Progenitor cell of endocrine pancreas (in vitro differentiated cells): ENCODE measurements around the gene MORC1. TPM values are rescaled to one million over a fixed set of nuclear protein-coding genes. Genes with fewer than 3 reads are reported as not detected.

Experiments
- DNase-seq: peaks from one replicate; pipeline ENCODE4 v3.0.0; 2021; ENCODE audit warnings: low spot score; ENCODE audit not compliant: unreplicated experiment
- H3K27ac Mint-ChIP-seq: 2 replicates; pipeline ENCODE4 v1.8.0; 2021; ENCODE audit warnings: mild to moderate bottlenecking, moderate library complexity, mixed read lengths
- H3K27me3 Mint-ChIP-seq: 2 replicates; pipeline ENCODE4 v1.8.0; 2021; ENCODE audit warnings: mixed read lengths
- H3K36me3 Mint-ChIP-seq: 2 replicates; pipeline ENCODE4 v1.8.0; 2022; ENCODE audit warnings: mixed read lengths; ENCODE audit not compliant: insufficient read depth
- H3K4me1 Mint-ChIP-seq: 2 replicates; pipeline ENCODE4 v1.8.0; 2021; ENCODE audit warnings: low read depth, mixed read lengths
- H3K4me3 Mint-ChIP-seq: 2 replicates; pipeline ENCODE4 v1.8.0; 2021; ENCODE audit warnings: low read depth, mild to moderate bottlenecking, moderate library complexity, mixed read lengths
- H3K9me3 Mint-ChIP-seq: 2 replicates; pipeline ENCODE4 v1.8.0; 2021; ENCODE audit warnings: low read depth, mixed read lengths
- CTCF ChIP-seq: fragments of 200-600 bp; sonication (generic); IDR thresholded peaks from one replicate; pipeline ENCODE4 v1.5.0; 2021; ENCODE audit warnings: antibody characterized with exemption, mild to moderate bottlenecking; ENCODE audit not compliant: unreplicated experiment
- total RNA-seq: library from RNA; stranded (reverse); gene quantifications from 2 replicates; pipeline ENCODE4 v1.2.1, GENCODE V29; 2021

The MORC1 gene
- total RNA-seq, 1 donor from 2014 or later: not detected

DNA sequence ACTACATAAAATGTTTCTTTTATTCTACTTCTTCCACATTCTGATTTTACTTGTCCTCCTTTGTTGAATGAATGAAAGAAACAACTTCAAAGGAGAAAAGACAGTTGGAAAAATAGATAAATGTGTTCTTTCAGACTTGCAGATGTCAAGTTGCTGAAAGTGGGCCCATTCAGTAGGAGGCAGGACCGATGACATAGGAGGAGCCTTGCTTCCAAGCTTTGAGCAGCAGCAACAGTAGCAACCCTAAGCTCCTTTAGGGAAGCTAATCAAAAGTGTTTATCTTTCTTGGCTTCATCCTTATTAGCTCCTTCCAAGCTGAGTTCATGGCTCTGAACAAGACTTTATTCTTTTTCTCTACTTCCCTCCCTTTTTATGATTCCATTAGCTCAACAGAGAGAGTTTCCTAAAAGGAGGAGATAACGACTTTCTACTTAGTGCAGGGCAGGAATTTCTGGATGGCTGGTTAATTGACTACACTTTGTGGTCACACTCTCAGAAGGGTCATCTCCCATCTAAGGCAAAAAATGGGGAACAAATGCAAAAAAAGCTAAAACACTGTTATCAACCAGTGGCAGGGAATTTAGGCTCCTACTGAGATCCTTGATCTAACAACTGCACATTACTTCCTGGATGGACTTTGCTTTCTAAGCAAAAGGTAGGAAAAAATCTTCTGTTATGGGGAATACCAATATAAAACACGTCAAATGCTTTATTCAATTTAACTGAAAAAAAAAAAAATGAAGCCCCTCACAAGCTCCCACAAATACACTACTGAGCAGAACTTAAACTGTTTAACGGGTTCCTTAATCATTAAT, 4.8 kb downstream of the MORC1 start:
- H3K9me3 Mint-ChIP-seq: no peaks in the 10 kb centered on the region
- peaks cover 2% of the 10 kb centered on the region for H3K4me1 Mint-ChIP-seq
- H3K27ac Mint-ChIP-seq: no peak overlapping the region
- H3K27me3 Mint-ChIP-seq: no peaks in the 10 kb centered on the region
- no peak for TF ChIP-seq CTCF
- H3K4me3 Mint-ChIP-seq: no peak overlapping the region
- H3K36me3 Mint-ChIP-seq: no peaks in the 10 kb centered on the region
- DNase-seq: no peak

DNA sequence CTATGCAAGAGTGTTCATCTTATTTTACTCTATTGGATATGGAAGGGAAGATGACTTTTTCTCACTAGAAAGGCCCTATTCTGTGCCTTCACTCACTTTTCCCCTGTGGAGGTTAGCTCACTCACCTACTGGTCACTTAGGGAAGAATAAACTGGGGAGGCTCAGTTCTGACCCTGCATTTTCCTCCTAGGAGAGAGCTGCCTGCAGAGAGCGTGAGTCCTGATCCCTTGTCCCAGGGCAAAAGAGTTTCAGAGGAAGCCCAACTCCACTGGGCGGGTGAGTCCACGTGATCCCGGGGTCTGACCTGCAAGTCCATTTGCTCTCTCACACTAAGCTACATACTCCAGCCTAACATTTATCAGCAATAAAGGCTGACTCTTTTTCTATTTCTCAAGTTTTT, 8.4 kb downstream of the MORC1 start:
- Mint-ChIP-seq H3K4me1 (no peaks in the 10 kb centered on the region), H3K27ac (no peak overlapping the region), H3K36me3 (no peaks in the 10 kb centered on the region), H3K4me3 (no peak overlapping the region), H3K27me3 (no peaks in the 10 kb centered on the region), H3K9me3 (no peaks in the 10 kb centered on the region)
- no peak for TF ChIP-seq CTCF
- DNase-seq: no peak

DNA sequence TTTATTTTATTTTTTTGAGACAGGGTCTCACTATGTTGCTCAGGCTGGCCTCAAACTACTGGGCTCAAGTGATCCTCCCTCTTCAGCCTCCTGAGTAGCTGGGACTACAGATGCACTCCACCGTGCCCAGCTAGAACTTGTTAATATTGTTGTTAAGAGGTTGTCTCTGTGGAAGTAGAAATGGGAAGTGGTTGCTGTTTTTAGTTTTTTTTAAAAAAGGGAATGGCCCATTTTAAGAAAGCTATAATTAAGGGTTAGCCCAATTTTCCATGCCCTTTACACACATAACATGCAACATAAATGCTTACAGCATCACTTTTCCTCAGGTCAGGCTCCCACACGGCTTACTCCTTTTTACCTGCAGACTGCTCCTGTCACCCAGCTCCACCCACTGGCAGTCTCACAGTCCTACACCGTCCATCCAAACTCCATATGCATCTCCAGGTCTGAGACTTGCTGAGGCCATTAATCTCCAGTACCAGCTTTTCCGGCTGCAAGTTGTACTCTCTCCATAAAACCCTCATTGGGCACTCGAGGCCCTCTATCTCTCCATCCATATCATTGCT, 19.8 kb downstream of the MORC1 start:
- DNase-seq: no peak
- H3K27ac Mint-ChIP-seq: no peak overlapping the region
- no peak overlapping the region for H3K4me3 Mint-ChIP-seq
- no peaks in the 10 kb centered on the region for H3K4me1 Mint-ChIP-seq
- peak; percentile 58 for TF ChIP-seq CTCF
- no peaks in the 10 kb centered on the region for H3K36me3 Mint-ChIP-seq
- no peaks in the 10 kb centered on the region for H3K9me3 Mint-ChIP-seq
- no peaks in the 10 kb centered on the region for H3K27me3 Mint-ChIP-seq

GRCh38 chr3:109095166-109095565, 22.8 kb downstream of the MORC1 start:
- Mint-ChIP-seq H3K4me3 (no peak overlapping the region), H3K9me3 (no peaks in the 10 kb centered on the region), H3K27ac (no peak overlapping the region), H3K27me3 (no peaks in the 10 kb centered on the region), H3K36me3 (no peaks in the 10 kb centered on the region), H3K4me1 (no peaks in the 10 kb centered on the region)
- DNase-seq: no peak
- TF ChIP-seq CTCF: no peak

DNA sequence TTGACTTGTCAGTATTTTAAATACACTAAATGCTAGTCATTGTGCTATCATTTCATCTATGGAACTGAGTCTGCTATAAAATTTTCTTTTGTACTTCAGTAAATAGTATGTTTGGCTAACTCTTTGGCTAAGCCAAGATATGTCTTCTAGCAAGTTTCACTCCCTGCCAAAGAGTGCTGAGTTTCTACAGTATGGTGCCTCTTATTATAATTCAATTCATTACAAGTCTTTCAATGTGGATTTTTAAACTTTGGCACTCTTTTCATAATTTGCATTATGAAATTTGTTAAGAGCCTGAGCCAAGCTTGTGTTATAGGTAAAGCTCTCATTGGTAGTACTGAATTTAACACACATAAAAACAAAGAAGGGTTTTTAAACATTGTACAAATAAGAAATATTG, 24.4 kb downstream of the MORC1 start:
- no peaks in the 10 kb centered on the region for H3K9me3 Mint-ChIP-seq
- no peaks in the 10 kb centered on the region for H3K36me3 Mint-ChIP-seq
- H3K4me3 Mint-ChIP-seq: no peak overlapping the region
- TF ChIP-seq CTCF: no peak
- no peak for DNase-seq
- H3K4me1 Mint-ChIP-seq: no peaks in the 10 kb centered on the region
- H3K27ac Mint-ChIP-seq: no peak overlapping the region
- H3K27me3 Mint-ChIP-seq: no peaks in the 10 kb centered on the region
